ENCODE measurements around the gene LETMD1.

The LETMD1 gene

DNA sequence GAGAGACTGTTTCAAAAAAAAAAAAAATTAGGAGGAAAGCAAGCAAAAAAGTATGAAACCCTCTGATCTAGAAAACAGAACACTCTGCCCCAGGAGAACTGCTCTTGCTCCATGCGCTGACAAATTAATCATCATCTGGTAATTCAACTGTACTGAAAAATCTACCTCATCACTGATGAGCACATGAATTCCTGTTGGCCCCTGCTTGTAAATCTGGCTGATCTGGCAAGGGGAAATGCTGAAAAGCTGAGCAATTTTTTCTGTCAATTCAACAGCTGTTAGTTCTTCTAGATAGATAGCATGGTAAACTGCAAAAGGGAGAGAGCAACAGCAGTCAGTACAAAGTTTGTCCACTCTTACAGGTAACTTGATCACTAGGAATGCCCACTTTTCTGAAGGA lies 50.5 kb downstream of the LETMD1 start:
- Histone ChIP-seq H3K36me3 (peaks cover 97% of the 10 kb centered on the region), H3K4me3 (ENCODE audit: low read depth in 1 of 2, low read length in 1 of 2) (no peak overlapping the region), H3K9me3 (no peaks in the 10 kb centered on the region), H3K27ac (no peak overlapping the region), H3K4me1 (ENCODE audit: control insufficient read depth in 1 of 2, insufficient read depth in 1 of 2, low read depth in 1 of 2, low read length in 1 of 2) (no peaks in the 10 kb centered on the region), H3K27me3 (no peaks in the 10 kb centered on the region)
- TF ChIP-seq, protein P1, sequence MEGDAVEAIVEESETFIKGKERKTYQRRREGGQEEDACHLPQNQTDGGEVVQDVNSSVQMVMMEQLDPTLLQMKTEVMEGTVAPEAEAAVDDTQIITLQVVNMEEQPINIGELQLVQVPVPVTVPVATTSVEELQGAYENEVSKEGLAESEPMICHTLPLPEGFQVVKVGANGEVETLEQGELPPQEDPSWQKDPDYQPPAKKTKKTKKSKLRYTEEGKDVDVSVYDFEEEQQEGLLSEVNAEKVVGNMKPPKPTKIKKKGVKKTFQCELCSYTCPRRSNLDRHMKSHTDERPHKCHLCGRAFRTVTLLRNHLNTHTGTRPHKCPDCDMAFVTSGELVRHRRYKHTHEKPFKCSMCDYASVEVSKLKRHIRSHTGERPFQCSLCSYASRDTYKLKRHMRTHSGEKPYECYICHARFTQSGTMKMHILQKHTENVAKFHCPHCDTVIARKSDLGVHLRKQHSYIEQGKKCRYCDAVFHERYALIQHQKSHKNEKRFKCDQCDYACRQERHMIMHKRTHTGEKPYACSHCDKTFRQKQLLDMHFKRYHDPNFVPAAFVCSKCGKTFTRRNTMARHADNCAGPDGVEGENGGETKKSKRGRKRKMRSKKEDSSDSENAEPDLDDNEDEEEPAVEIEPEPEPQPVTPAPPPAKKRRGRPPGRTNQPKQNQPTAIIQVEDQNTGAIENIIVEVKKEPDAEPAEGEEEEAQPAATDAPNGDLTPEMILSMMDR (IDR thresholded peaks at IDR 0.05), result no peak

DNA sequence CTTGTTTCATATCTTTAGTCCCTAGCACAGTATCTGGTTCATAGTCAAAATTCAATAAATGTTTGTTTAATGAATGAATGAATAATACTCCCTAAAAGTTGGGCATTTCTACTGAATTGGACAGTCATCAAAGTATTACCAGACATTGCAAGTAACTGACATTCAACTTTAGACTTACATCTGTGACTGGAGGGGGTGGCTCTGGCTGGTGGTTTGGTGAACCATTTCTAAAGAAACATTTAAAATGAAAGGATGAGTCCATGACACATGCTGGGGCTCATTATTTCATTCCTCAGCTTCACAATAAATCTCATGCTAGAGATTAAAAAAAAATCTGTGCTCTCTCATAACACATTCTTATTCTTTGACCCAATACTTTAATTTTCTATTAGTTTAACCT lies 55.9 kb downstream of the LETMD1 start:
- Histone ChIP-seq H3K4me3 (ENCODE audit: low read depth in 1 of 2, low read length in 1 of 2) (no peak overlapping the region), H3K9me3 (no peaks in the 10 kb centered on the region), H3K36me3 (peaks cover 70% of the 10 kb centered on the region), H3K27me3 (no peaks in the 10 kb centered on the region), H3K27ac (no peak overlapping the region), H3K4me1 (ENCODE audit: control insufficient read depth in 1 of 2, insufficient read depth in 1 of 2, low read depth in 1 of 2, low read length in 1 of 2) (peaks cover 22 to 28% of the 10 kb centered on the region in 2 experiments)
- TF ChIP-seq, protein P1 (IDR thresholded peaks at IDR 0.05), result no peak

DNA sequence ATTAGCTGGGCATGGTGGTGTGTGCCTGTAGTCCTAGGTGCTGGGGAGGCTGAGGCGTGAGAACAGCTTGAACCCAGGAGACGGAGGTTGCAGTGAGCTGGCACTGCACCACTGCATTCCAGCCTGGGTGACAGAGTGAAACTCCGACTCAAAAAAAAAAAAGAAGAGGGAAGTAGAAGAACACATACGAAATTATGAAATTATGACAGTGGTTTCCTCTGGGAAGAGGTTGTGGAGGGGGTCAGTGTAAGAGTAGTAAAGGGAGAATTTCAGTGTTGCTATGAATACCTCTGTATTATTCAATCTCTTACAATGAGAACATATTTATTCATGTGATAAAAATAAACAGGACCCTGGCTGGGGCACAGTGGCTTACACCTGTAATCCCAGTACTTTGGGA lies 60.0 kb downstream of the LETMD1 start:
- TF ChIP-seq, protein P1 (IDR thresholded peaks at IDR 0.05), result no peak
- Histone ChIP-seq H3K27me3 (no peaks in the 10 kb centered on the region), H3K27ac (peak overlapping the region; percentile 36), H3K9me3 (no peaks in the 10 kb centered on the region), H3K36me3 (peaks cover 55% of the 10 kb centered on the region), H3K4me1 (ENCODE audit: control insufficient read depth in 1 of 2, insufficient read depth in 1 of 2, low read depth in 1 of 2, low read length in 1 of 2) (peaks cover 22 to 29% of the 10 kb centered on the region in 2 experiments), H3K4me3 (ENCODE audit: low read depth in 1 of 2, low read length in 1 of 2) (no peak overlapping the region)

All from neutrophil (primary cell).